ENCODE data around the gene TOMM70. TPM values are rescaled to one million over a fixed set of nuclear protein-coding genes. Genes with fewer than 3 reads are reported as not detected.
A peak's percentile ranks its signal among the peaks of the same experiment; 100 is the strongest.

Gene TOMM70
- total RNA-seq, 1 donor from 2014 or later: 59.0 TPM

DNA sequence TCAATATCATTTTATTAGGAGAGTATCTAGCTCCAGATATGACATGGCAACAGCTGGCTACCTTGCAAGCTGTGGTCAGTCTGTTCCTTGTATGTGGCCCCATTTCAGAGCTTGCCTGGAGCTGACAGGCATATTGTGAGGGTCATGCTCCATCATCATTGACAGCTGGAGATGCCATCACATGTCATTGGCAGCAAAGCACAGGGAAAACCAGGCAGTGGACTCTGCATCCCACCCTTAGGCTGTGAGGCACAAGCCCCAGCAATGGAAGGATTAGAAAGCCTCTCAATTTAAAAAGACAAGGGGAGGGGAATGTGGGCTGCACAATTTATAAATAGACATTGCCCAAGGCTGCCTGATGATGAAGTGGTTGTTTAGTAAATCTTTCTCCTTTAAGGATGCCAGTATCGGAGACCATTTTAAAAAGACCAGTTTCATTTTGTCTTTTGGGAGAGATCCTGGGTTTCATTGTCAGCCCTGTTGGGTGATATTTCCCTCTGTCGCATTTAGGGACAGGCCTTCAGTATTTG lies 28.4 kb upstream of the TOMM70 start:
- Histone ChIP-seq H3K9ac (ENCODE audit: low read depth in 1 of 3, low read length in 3 of 3) (peak overlapping the region in 1 of 3 donors; percentile 42), H3K27ac (ENCODE audit: low read depth, low read length) (no peak overlapping the region)

DNA sequence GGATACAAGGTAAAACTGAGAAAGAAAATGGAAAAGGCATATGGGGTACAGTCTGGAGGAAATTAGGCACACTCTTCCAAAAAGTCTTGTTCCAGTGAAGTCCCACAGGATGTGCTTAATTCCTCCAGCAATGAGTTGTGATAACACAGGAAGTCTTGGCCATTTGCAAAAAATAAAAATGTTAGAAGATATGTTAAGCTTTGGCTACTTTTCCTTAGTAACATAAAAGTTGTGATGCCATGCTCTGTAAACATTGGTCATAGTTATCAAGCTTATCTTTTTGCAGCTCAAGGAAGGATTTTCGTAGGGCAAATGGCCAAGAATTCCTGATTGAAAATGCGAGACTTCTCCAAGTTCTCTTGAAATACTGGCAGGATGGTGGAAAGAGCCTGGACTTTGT lies 26.8 kb upstream of the TOMM70 start:
- peaks cover 0 to 3% (median 0%) of the 10 kb centered on the region in 3 donors for H3K4me1 ChIP-seq (ENCODE audit: control insufficient read depth in 3 of 3, insufficient read depth in 3 of 3, low read length in 3 of 3)
- H3K27me3 ChIP-seq (ENCODE audit: control insufficient read depth in 3 of 3, insufficient read depth in 3 of 3, low read length in 3 of 3): no peaks in the 10 kb centered on the region
- H3K9ac ChIP-seq (ENCODE audit: low read depth in 1 of 3, low read length in 3 of 3): no peak overlapping the region
- no peak overlapping the region for H3K4me3 ChIP-seq (ENCODE audit: low read length in 3 of 3)
- no peaks in the 10 kb centered on the region for H3K36me3 ChIP-seq (ENCODE audit: control insufficient read depth in 3 of 3, insufficient read depth in 3 of 3, low read length in 3 of 3)
- H3K9me3 ChIP-seq (ENCODE audit: control insufficient read depth in 3 of 3, low read length in 3 of 3): no peaks in the 10 kb centered on the region
- H3K27ac ChIP-seq (ENCODE audit: low read depth, low read length): no peak overlapping the region

More for the DNA sequence above, 28.4 kb upstream of the TOMM70 start:
- H3K27me3 ChIP-seq (ENCODE audit: control insufficient read depth in 3 of 3, insufficient read depth in 3 of 3, low read length in 3 of 3): no peaks in the 10 kb centered on the region
- peaks cover 0 to 3% (median 0%) of the 10 kb centered on the region in 3 donors for H3K4me1 ChIP-seq (ENCODE audit: control insufficient read depth in 3 of 3, insufficient read depth in 3 of 3, low read length in 3 of 3)
- H3K4me3 ChIP-seq (ENCODE audit: low read length in 3 of 3): no peak overlapping the region
- no peaks in the 10 kb centered on the region for H3K9me3 ChIP-seq (ENCODE audit: control insufficient read depth in 3 of 3, low read length in 3 of 3)
- no peaks in the 10 kb centered on the region for H3K36me3 ChIP-seq (ENCODE audit: control insufficient read depth in 3 of 3, insufficient read depth in 3 of 3, low read length in 3 of 3)

DNA sequence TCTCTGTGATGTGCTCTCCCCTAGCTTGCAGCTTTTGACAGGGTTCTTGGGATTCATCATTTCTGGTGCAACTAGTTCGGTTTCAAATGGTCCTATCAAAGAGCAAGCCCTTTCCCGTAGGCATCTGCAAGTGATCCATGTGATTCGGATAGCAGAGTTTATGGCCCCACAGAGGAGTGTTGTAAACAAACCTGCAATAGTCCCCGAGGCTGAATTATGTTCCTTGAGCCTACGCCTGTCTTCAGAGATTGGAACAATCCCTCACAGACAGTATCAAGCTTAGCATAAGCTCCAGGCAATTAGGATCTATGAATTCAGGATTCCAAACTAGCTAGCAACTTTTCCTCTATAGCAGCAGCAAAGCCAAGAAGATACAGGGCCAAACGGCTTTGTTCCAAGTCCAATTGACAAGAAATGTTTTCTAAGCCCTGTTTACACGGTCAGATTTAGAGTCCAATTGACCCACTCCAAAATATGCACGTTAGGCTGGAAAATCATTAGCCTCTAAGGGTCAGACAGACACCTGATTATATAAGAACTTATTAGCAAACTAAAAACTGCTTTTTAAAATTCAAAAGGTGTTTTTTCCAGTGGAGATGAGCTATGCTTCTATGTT lies 25.3 kb upstream of the TOMM70 start:
- H3K36me3 ChIP-seq (ENCODE audit: control insufficient read depth in 3 of 3, insufficient read depth in 3 of 3, low read length in 3 of 3): no peaks in the 10 kb centered on the region
- no peak overlapping the region for H3K9ac ChIP-seq (ENCODE audit: low read depth in 1 of 3, low read length in 3 of 3)
- H3K27me3 ChIP-seq (ENCODE audit: control insufficient read depth in 3 of 3, insufficient read depth in 3 of 3, low read length in 3 of 3): no peaks in the 10 kb centered on the region
- no peak overlapping the region for H3K27ac ChIP-seq (ENCODE audit: low read depth, low read length)
- H3K4me1 ChIP-seq (ENCODE audit: control insufficient read depth in 3 of 3, insufficient read depth in 3 of 3, low read length in 3 of 3): peaks cover 0 to 3% (median 0%) of the 10 kb centered on the region in 3 donors
- no peaks in the 10 kb centered on the region for H3K9me3 ChIP-seq (ENCODE audit: control insufficient read depth in 3 of 3, low read length in 3 of 3)
- H3K4me3 ChIP-seq (ENCODE audit: low read length in 3 of 3): no peak overlapping the region

DNA sequence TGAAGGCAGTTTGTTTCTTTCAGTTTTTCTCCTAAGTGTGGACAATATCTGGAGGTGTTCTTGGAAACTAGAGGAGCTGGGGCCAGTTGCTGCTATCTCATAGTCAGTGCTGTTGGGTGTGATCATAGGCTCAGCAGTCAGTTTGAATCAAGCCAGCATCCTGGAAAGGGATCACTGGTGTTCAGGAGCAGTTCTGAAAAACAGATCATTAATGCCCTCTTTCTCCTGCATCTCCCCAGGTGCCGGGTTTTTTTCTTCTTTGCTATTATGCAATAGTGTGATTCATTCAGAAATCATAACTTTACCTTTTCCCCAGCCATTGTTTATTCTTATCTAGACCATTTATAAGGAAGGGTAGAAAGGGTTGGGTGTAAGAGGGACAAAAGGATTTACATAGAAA lies 24.4 kb upstream of the TOMM70 start:
- no peak overlapping the region for H3K9ac ChIP-seq (ENCODE audit: low read depth in 1 of 3, low read length in 3 of 3)
- H3K9me3 ChIP-seq (ENCODE audit: control insufficient read depth in 3 of 3, low read length in 3 of 3): no peaks in the 10 kb centered on the region

DNA sequence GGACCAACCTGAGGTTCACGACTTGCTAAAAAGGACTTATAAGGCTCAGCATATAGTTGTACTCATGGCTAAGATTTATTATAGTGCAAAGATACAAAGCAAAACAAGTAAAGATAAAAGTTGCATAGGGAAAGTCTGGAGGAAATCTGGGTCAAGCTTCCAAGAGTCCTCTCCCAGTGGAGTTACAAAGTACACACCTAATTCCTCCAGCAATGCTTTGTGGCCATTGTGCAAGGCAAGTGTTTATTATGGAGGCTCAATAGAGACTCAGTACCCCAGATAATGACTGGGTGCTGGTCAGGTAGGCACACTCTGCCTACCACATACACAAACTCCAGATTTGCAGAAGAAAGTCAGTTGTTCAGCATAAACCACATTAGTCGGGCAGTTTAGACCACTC lies 23.4 kb upstream of the TOMM70 start:
- Histone ChIP-seq H3K9ac (ENCODE audit: low read depth in 1 of 3, low read length in 3 of 3) (no peak overlapping the region), H3K4me1 (ENCODE audit: control insufficient read depth in 3 of 3, insufficient read depth in 3 of 3, low read length in 3 of 3) (peaks cover 0 to 2% (median 0%) of the 10 kb centered on the region in 3 donors), H3K36me3 (ENCODE audit: control insufficient read depth in 3 of 3, insufficient read depth in 3 of 3, low read length in 3 of 3) (no peaks in the 10 kb centered on the region), H3K27me3 (ENCODE audit: control insufficient read depth in 3 of 3, insufficient read depth in 3 of 3, low read length in 3 of 3) (no peaks in the 10 kb centered on the region), H3K9me3 (ENCODE audit: control insufficient read depth in 3 of 3, low read length in 3 of 3) (no peaks in the 10 kb centered on the region), H3K4me3 (ENCODE audit: low read length in 3 of 3) (no peak overlapping the region), H3K27ac (ENCODE audit: low read depth, low read length) (no peak overlapping the region)

More for the DNA sequence above, 24.4 kb upstream of the TOMM70 start:
- Histone ChIP-seq H3K36me3 (ENCODE audit: control insufficient read depth in 3 of 3, insufficient read depth in 3 of 3, low read length in 3 of 3) (no peaks in the 10 kb centered on the region), H3K4me3 (ENCODE audit: low read length in 3 of 3) (no peak overlapping the region), H3K4me1 (ENCODE audit: control insufficient read depth in 3 of 3, insufficient read depth in 3 of 3, low read length in 3 of 3) (peaks cover 0 to 3% (median 0%) of the 10 kb centered on the region in 3 donors), H3K27me3 (ENCODE audit: control insufficient read depth in 3 of 3, insufficient read depth in 3 of 3, low read length in 3 of 3) (no peaks in the 10 kb centered on the region), H3K27ac (ENCODE audit: low read depth, low read length) (no peak overlapping the region)

GRCh38 chr3:100423611-100424010 lies 22.7 kb upstream of the TOMM70 start:
- Histone ChIP-seq H3K27me3 (ENCODE audit: control insufficient read depth in 3 of 3, insufficient read depth in 3 of 3, low read length in 3 of 3) (no peaks in the 10 kb centered on the region), H3K4me1 (ENCODE audit: control insufficient read depth in 3 of 3, insufficient read depth in 3 of 3, low read length in 3 of 3) (no peaks in the 10 kb centered on the region), H3K27ac (ENCODE audit: low read depth, low read length) (no peak overlapping the region), H3K4me3 (ENCODE audit: low read length in 3 of 3) (no peak overlapping the region), H3K9me3 (ENCODE audit: control insufficient read depth in 3 of 3, low read length in 3 of 3) (no peaks in the 10 kb centered on the region), H3K9ac (ENCODE audit: low read depth in 1 of 3, low read length in 3 of 3) (no peak overlapping the region), H3K36me3 (ENCODE audit: control insufficient read depth in 3 of 3, insufficient read depth in 3 of 3, low read length in 3 of 3) (no peaks in the 10 kb centered on the region)

DNA sequence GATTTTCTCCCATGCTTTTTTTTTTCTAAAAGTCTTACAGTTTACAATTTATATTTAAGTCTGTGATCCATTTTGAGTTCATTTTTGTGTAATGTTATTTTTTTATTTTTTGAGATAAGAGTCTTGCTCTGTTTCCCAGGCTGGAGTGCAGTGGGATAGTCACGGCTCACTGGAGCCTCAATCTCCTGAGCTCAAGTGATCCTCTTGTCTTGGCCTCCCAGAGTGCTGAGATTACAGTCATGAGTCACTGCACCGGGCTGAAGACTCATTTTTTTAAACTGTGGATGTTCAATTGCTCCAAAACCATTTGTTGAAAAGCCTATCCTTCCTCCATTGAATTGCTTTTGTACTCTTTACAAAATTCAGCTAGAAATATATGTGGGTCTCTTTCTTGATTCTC lies 20.0 kb upstream of the TOMM70 start:
- Histone ChIP-seq H3K27ac (ENCODE audit: low read depth, low read length) (no peak overlapping the region), H3K9ac (ENCODE audit: low read depth in 1 of 3, low read length in 3 of 3) (no peak overlapping the region), H3K4me1 (ENCODE audit: control insufficient read depth in 3 of 3, insufficient read depth in 3 of 3, low read length in 3 of 3) (no peaks in the 10 kb centered on the region), H3K4me3 (ENCODE audit: low read length in 3 of 3) (no peak overlapping the region), H3K36me3 (ENCODE audit: control insufficient read depth in 3 of 3, insufficient read depth in 3 of 3, low read length in 3 of 3) (no peaks in the 10 kb centered on the region), H3K27me3 (ENCODE audit: control insufficient read depth in 3 of 3, insufficient read depth in 3 of 3, low read length in 3 of 3) (no peaks in the 10 kb centered on the region), H3K9me3 (ENCODE audit: control insufficient read depth in 3 of 3, low read length in 3 of 3) (no peaks in the 10 kb centered on the region)

- Histone ChIP-seq H3K4me3 (ENCODE audit: low read length in 3 of 3) (no peak overlapping the region), H3K27me3 (ENCODE audit: control insufficient read depth in 3 of 3, insufficient read depth in 3 of 3, low read length in 3 of 3) (no peaks in the 10 kb centered on the region), H3K4me1 (ENCODE audit: control insufficient read depth in 3 of 3, insufficient read depth in 3 of 3, low read length in 3 of 3) (no peaks in the 10 kb centered on the region), H3K36me3 (ENCODE audit: control insufficient read depth in 3 of 3, insufficient read depth in 3 of 3, low read length in 3 of 3) (no peaks in the 10 kb centered on the region), H3K9me3 (ENCODE audit: control insufficient read depth in 3 of 3, low read length in 3 of 3) (no peaks in the 10 kb centered on the region), H3K27ac (ENCODE audit: low read depth, low read length) (no peak overlapping the region), H3K9ac (ENCODE audit: low read depth in 1 of 3, low read length in 3 of 3) (no peak overlapping the region)
Observed at GRCh38 chr3:100419406-100419805, 18.5 kb upstream of the TOMM70 start.

GRCh38 chr3:100416863-100417262 lies 16.0 kb upstream of the TOMM70 start:
- Histone ChIP-seq H3K27me3 (ENCODE audit: control insufficient read depth in 3 of 3, insufficient read depth in 3 of 3, low read length in 3 of 3) (no peaks in the 10 kb centered on the region), H3K4me1 (ENCODE audit: control insufficient read depth in 3 of 3, insufficient read depth in 3 of 3, low read length in 3 of 3) (peaks cover 6 to 8% (median 8%) of the 10 kb centered on the region in 3 donors), H3K36me3 (ENCODE audit: control insufficient read depth in 3 of 3, insufficient read depth in 3 of 3, low read length in 3 of 3) (no peaks in the 10 kb centered on the region), H3K9ac (ENCODE audit: low read depth in 1 of 3, low read length in 3 of 3) (no peak overlapping the region), H3K27ac (ENCODE audit: low read depth, low read length) (no peak overlapping the region), H3K9me3 (ENCODE audit: control insufficient read depth in 3 of 3, low read length in 3 of 3) (no peaks in the 10 kb centered on the region), H3K4me3 (ENCODE audit: low read length in 3 of 3) (no peak overlapping the region)

DNA sequence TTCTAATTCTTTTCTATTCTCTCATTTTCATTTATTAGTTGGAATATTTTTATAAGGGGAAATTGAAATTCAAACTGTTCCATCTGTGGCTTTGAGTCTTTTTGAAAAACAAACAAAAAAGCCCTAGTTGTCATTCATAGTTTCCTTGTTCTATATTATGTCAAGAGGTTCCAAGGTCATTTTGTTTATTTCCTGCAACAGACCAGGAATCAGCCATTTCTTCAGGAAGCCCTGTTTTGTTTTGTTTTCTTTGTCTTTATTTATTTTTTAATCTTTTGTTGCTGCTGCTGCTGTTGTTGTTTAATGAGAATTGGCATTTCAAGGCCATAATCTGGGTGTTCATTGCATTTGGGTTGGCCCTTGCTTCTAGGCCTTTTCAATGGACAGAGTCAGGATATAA lies 15.3 kb upstream of the TOMM70 start:
- no peaks in the 10 kb centered on the region for H3K9me3 ChIP-seq (ENCODE audit: control insufficient read depth in 3 of 3, low read length in 3 of 3)
- no peak overlapping the region for H3K27ac ChIP-seq (ENCODE audit: low read depth, low read length)

More for the DNA sequence above, 15.3 kb upstream of the TOMM70 start:
- H3K9ac ChIP-seq (ENCODE audit: low read depth in 1 of 3, low read length in 3 of 3): no peak overlapping the region
- H3K27me3 ChIP-seq (ENCODE audit: control insufficient read depth in 3 of 3, insufficient read depth in 3 of 3, low read length in 3 of 3): no peaks in the 10 kb centered on the region
- H3K4me1 ChIP-seq (ENCODE audit: control insufficient read depth in 3 of 3, insufficient read depth in 3 of 3, low read length in 3 of 3): peaks cover 6 to 8% (median 8%) of the 10 kb centered on the region in 3 donors
- no peak overlapping the region for H3K4me3 ChIP-seq (ENCODE audit: low read length in 3 of 3)
- H3K36me3 ChIP-seq (ENCODE audit: control insufficient read depth in 3 of 3, insufficient read depth in 3 of 3, low read length in 3 of 3): no peaks in the 10 kb centered on the region

Data from skeletal muscle tissue (tissue), 4 donors.